ENCODE results near the gene CLEC4E.

- no peak for TF ChIP-seq EP300 (conservative IDR thresholded peaks at IDR 0.05; ENCODE audit: poor library complexity, severe bottlenecking)
- no peak for TF ChIP-seq CTCF (IDR thresholded peaks at IDR 0.05; ENCODE audit: poor library complexity, severe bottlenecking)
- TF ChIP-seq SMC3 (conservative IDR thresholded peaks at IDR 0.05; ENCODE audit: poor library complexity), result no peak
- TF ChIP-seq EZH2 (IDR thresholded peaks at IDR 0.05; ENCODE audit: borderline replicate concordance, insufficient read depth, low read length, poor library complexity, severe bottlenecking), result no peak
- TF ChIP-seq POLR2AphosphoS5 (IDR thresholded peaks at IDR 0.05), result no peak
- TF ChIP-seq MXI1 (conservative IDR thresholded peaks at IDR 0.05; ENCODE audit: poor library complexity, severe bottlenecking), result no peak
- no peak for TF ChIP-seq TAF1 (IDR thresholded peaks at IDR 0.05; ENCODE audit: low read depth)
- TF ChIP-seq RAD21 (conservative IDR thresholded peaks at IDR 0.05), result no peak
These were observed 19.0 kb upstream of the CLEC4E start for GRCh38 chr12:8559676-8560075.
